K562 (cell line): ENCODE data around the gene PSAP. TPM values are rescaled to one million over a fixed set of nuclear protein-coding genes. Genes with fewer than 3 reads are reported as not detected.

Experiments used
- BHLHE40 ChIP-seq: IDR thresholded peaks from 2 replicates; pipeline ENCODE4 v1.6.1; 2011; ENCODE audit warnings: low read length, improper control_type of control experiment
- BRF1 ChIP-seq: IDR thresholded peaks from 3 replicates; pipeline ENCODE4 v1.6.1; 2011; ENCODE audit warnings: borderline replicate concordance, mild to moderate bottlenecking; ENCODE audit not compliant: insufficient read length; ENCODE audit errors: extremely low read depth
- DACH1 ChIP-seq: fragments of 450-650 bp; IDR thresholded peaks from 2 replicates; pipeline ENCODE4 v1.6.1; 2018; ENCODE audit not compliant: partially characterized antibody
- ESRRA ChIP-seq: fragments of 450-650 bp; IDR thresholded peaks from 2 replicates; pipeline ENCODE4 v1.6.1; 2014; ENCODE audit warnings: low read depth, mild to moderate bottlenecking, moderate library complexity, borderline replicate concordance
- MAZ ChIP-seq, 2 experiments: fragments of 450-650 bp in 1 of 2; sonication (generic) in 1 of 2; formaldehyde crosslinking; IDR thresholded peaks in 1 of 2; conservative IDR thresholded peaks in 1 of 2; 2 replicates each; pipeline versions ENCODE4 v1.4.0 to v1.5.0; 2020; ENCODE audit warnings: mild to moderate bottlenecking in 1 of 2, missing genetic modification reagents in 1 of 2
- MYNN ChIP-seq, 2 experiments: sonication (generic); formaldehyde crosslinking in 1 of 2; IDR thresholded peaks; 2 replicates each; pipeline versions ENCODE4 v1.5.0 to v1.6.1; 2016 to 2020; ENCODE audit warnings: antibody characterized with exemption in 1 of 2, missing genetic modification reagents in 1 of 2
- NR3C1 ChIP-seq: sonication (generic); formaldehyde crosslinking; IDR thresholded peaks from 2 replicates; pipeline ENCODE4 v1.8.1; 2022; ENCODE audit warnings: missing genetic modification reagents
- PCBP1 ChIP-seq: fragments of 200-400 bp; formaldehyde crosslinking; IDR thresholded peaks from 2 replicates; pipeline ENCODE4 v1.6.1; 2018; ENCODE audit warnings: mild to moderate bottlenecking, low read depth, low read length; ENCODE audit not compliant: poor library complexity, severe bottlenecking
- RFX1 ChIP-seq: fragments of 450-650 bp; IDR thresholded peaks from 2 replicates; pipeline ENCODE4 v1.6.1; 2016; ENCODE audit warnings: mild to moderate bottlenecking, moderate library complexity
- TFAP4 ChIP-seq: sonication (generic); formaldehyde crosslinking; IDR thresholded peaks from 2 replicates; pipeline ENCODE4 v1.8.0; 2022; ENCODE audit warnings: missing genetic modification reagents, mild to moderate bottlenecking, moderate library complexity, borderline replicate concordance
- ZBTB12 ChIP-seq: fragments of 250-450 bp; sonication (Bioruptor Pico); IDR thresholded peaks from 2 replicates; pipeline ENCODE4 v1.4.0; 2020
- ZBTB26 ChIP-seq: fragments of 450-650 bp; formaldehyde crosslinking; IDR thresholded peaks from 2 replicates; pipeline ENCODE4 v1.4.0; 2022; ENCODE audit warnings: missing genetic modification characterization
- ZNF318 ChIP-seq, 2 experiments: fragments of 450-650 bp; IDR thresholded peaks; 2 replicates each; pipeline ENCODE4 v1.6.1; 2016; ENCODE audit warnings: mild to moderate bottlenecking in 2 of 2, borderline replicate concordance in 1 of 2, low read depth in 1 of 2, moderate library complexity in 1 of 2
- ZNF75A ChIP-seq: fragments of 450-650 bp; formaldehyde crosslinking; IDR thresholded peaks from 2 replicates; pipeline ENCODE4 v1.4.0; 2020; ENCODE audit warnings: mild to moderate bottlenecking
- polyA plus RNA-seq, 8 experiments: library from polyadenylated mRNA; depleted of rRNA in 4 of 8; stranded (reverse) in 5 of 8; unstranded in 3 of 8; fragments of >200 nt; fragmentation: Nextera tagmentation in 2 of 8; fragmentation: Illumina TruSeq in 1 of 8; extraction: Ambion mirVana in 2 of 8; extraction: Trizol in 1 of 8; gene quantifications; 2 replicates each; pipeline versions ENCODE4 v1.2.1 to v1.2.3, GENCODE V29; 2011 to 2014; ENCODE audit warnings: inconsistent platforms in 1 of 8, missing spikeins in 1 of 8
- total RNA-seq, 7 experiments: library from RNA; depleted of rRNA in 6 of 7; stranded (reverse); fragments of >200 nt in 6 of 7; fragmentation: Illumina TruSeq in 2 of 7; extraction: Trizol in 2 of 7; gene quantifications; 2 replicates each; pipeline versions ENCODE4 v1.2.1 to v1.2.3, GENCODE V29; 2011 to 2021; ENCODE audit warnings: low replicate concordance in 1 of 7

The PSAP gene
- total and polyA plus RNA-seq, 9 of the 15 experiments (the other 6 are each of a cell fraction or from before 2014, with no cell fraction given), result 245 to 700 (median 429) TPM

GRCh38 chr10:71766717-71767419 is 84.2 kb downstream of the PSAP start (continued):
- peak in 1 of 2 experiments; percentile 44; a peak in 1 of 4 replicates for TF ChIP-seq ZNF318 (IDR thresholded peaks at IDR 0.05; ENCODE audit: borderline replicate concordance in 1 of 2, low read depth in 1 of 2)
- peak; percentile 63 for TF ChIP-seq BHLHE40
- no peak for TF ChIP-seq NR3C1 (CRISPR knock-in tag)
- peak; percentile 45; the same call in 1 of the 2 replicates for TF ChIP-seq ESRRA
- TF ChIP-seq ZNF75A, result no peak
- TF ChIP-seq BRF1, result no peak
- TF ChIP-seq RFX1, result peak; percentile 85
- TF ChIP-seq TFAP4 (CRISPR knock-in tag), result peak; percentile 99
- TF ChIP-seq PCBP1, result no peak
- TF ChIP-seq MYNN (IDR thresholded peaks at IDR 0.05), result peak; percentile 47; the same call in 1 of the 2 replicates
- no peak for TF ChIP-seq MYNN (CRISPR knock-in tag; IDR thresholded peaks at IDR 0.05)
- no peak for TF ChIP-seq ZBTB12
- TF ChIP-seq DACH1, result peak; percentile 69
- no peak for TF ChIP-seq MAZ (CRISPR knock-in tag; conservative IDR thresholded peaks at IDR 0.05 in 1 of 2, IDR thresholded peaks at IDR 0.05 in 1 of 2)
- no peak for TF ChIP-seq ZBTB26 (CRISPR knock-in tag)
